Measurements from ENCODE around the gene EPB41L2. TPM values are rescaled to one million over a fixed set of nuclear protein-coding genes. Genes with fewer than 3 reads are reported as not detected.
A peak's percentile ranks its signal among the peaks of the same experiment; 100 is the strongest.

Gene EPB41L2
- total RNA-seq, 4 donors from 2014 or later: 45.3 to 102 (median 61.9) TPM

GRCh38 chr6:131007286-131007685 is 55.8 kb downstream of the EPB41L2 start:
- H3K27ac ChIP-seq: no peak overlapping the region
- H3K27me3 ChIP-seq: no peaks in the 10 kb centered on the region
- DNase-seq: no peak
- WGBS, 2 donors (ENCODE audit: low coverage in 1 of 2): 96 to 100% methylated on average over 5 of the region's 5 CpGs
- intact Hi-C loops (cut with DNase I; ENCODE audit: low total_unique reads): no loop called here
- H3K36me3 ChIP-seq: no peaks in the 10 kb centered on the region
- H3K9me3 ChIP-seq: peaks cover 7 to 13% of the 10 kb centered on the region in 2 donors
- H3K4me1 ChIP-seq: peaks cover 0 to 16% (median 3%) of the 10 kb centered on the region in 4 donors
- TF ChIP-seq POLR2A (IDR thresholded peaks at IDR 0.05) (no peak), POLR2AphosphoS5 (IDR thresholded peaks at IDR 0.05) (no peak), EP300 (IDR thresholded peaks at IDR 0.05; ENCODE audit: low read depth) (no peak)
- TF ChIP-seq, protein P1, sequence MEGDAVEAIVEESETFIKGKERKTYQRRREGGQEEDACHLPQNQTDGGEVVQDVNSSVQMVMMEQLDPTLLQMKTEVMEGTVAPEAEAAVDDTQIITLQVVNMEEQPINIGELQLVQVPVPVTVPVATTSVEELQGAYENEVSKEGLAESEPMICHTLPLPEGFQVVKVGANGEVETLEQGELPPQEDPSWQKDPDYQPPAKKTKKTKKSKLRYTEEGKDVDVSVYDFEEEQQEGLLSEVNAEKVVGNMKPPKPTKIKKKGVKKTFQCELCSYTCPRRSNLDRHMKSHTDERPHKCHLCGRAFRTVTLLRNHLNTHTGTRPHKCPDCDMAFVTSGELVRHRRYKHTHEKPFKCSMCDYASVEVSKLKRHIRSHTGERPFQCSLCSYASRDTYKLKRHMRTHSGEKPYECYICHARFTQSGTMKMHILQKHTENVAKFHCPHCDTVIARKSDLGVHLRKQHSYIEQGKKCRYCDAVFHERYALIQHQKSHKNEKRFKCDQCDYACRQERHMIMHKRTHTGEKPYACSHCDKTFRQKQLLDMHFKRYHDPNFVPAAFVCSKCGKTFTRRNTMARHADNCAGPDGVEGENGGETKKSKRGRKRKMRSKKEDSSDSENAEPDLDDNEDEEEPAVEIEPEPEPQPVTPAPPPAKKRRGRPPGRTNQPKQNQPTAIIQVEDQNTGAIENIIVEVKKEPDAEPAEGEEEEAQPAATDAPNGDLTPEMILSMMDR (IDR thresholded peaks at IDR 0.05): no peak
- in situ Hi-C loops (cut with MboI; ENCODE audit: low pct_ligation_motif_present in 1 of 4, low pct_unique_long_range_greater_than_20kb in 1 of 4, low sequenced_read_pairs in 3 of 4): no loop called here
- H3K4me3 ChIP-seq: no peak overlapping the region

- WGBS, 2 donors (ENCODE audit: low coverage in 1 of 2): 73 to 81% methylated on average over 3 of the region's 3 CpGs
- no peak overlapping the region for H3K27ac ChIP-seq
Observed at GRCh38 chr6:131005439-131006016, 57.5 kb downstream of the EPB41L2 start.

DNA sequence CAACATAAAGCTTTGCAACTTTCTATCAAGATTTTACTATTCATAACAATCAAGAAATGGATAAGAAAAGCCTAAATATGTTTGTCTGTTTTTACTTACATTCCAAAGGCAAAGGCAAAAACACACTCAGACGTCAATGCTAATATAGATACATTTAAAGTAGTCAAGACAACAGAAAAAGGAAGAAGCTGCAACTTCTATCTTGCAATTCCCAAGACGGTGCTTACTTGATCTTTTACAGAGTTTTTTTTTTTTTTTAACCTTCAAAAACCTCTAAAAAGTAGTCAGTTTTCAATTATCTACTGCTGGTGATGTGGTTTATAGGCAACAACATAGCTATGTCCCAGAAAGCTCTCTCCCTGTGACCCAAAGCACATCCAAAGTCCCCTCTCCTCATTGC is 58.1 kb downstream of the EPB41L2 start:
- Histone ChIP-seq H3K27ac (peak overlapping the region in 1 of 4 donors; percentile 29), H3K27me3 (no peaks in the 10 kb centered on the region), H3K9me3 (peaks cover 7 to 13% of the 10 kb centered on the region in 2 donors), H3K4me3 (no peak overlapping the region), H3K4me1 (peaks cover 7 to 25% (median 9%) of the 10 kb centered on the region in 4 donors), H3K36me3 (no peaks in the 10 kb centered on the region)
- no peak for TF ChIP-seq POLR2A (IDR thresholded peaks at IDR 0.05)
- no peak for TF ChIP-seq POLR2AphosphoS5 (IDR thresholded peaks at IDR 0.05)
- no peak for TF ChIP-seq EP300 (IDR thresholded peaks at IDR 0.05; ENCODE audit: low read depth)
- TF ChIP-seq, protein P1 (IDR thresholded peaks at IDR 0.05): no peak
- 69 to 78% methylated on average over 2 of the region's 2 CpGs for WGBS, 2 donors (ENCODE audit: low coverage in 1 of 2)
- no peak for DNase-seq
- intact Hi-C loops (cut with DNase I; ENCODE audit: low total_unique reads) (no loop called here), in situ Hi-C loops (cut with MboI; ENCODE audit: low pct_ligation_motif_present in 1 of 4, low pct_unique_long_range_greater_than_20kb in 1 of 4, low sequenced_read_pairs in 3 of 4) (no loop called here)

More at GRCh38 chr6:131005439-131006016, 57.5 kb downstream of the EPB41L2 start:
- no peaks in the 10 kb centered on the region for H3K36me3 ChIP-seq
- H3K4me3 ChIP-seq: no peak overlapping the region
- H3K27me3 ChIP-seq: no peaks in the 10 kb centered on the region
- no peak for TF ChIP-seq POLR2A (IDR thresholded peaks at IDR 0.05)
- TF ChIP-seq, protein P1 (IDR thresholded peaks at IDR 0.05): no peak
- no peak for TF ChIP-seq POLR2AphosphoS5 (IDR thresholded peaks at IDR 0.05)
- TF ChIP-seq EP300 (IDR thresholded peaks at IDR 0.05; ENCODE audit: low read depth): no peak
- in situ Hi-C loops (cut with MboI; ENCODE audit: low pct_ligation_motif_present in 1 of 4, low pct_unique_long_range_greater_than_20kb in 1 of 4, low sequenced_read_pairs in 3 of 4): no loop called here
- intact Hi-C loops (cut with DNase I; ENCODE audit: low total_unique reads): no loop called here
- H3K4me1 ChIP-seq: peaks cover 7 to 25% (median 9%) of the 10 kb centered on the region in 4 donors
- peaks cover 7 to 13% of the 10 kb centered on the region in 2 donors for H3K9me3 ChIP-seq
- DNase-seq: no peak

GRCh38 chr6:131004387-131004755 is 58.7 kb downstream of the EPB41L2 start:
- DNase-seq: no peak
- intact Hi-C loops (cut with DNase I; ENCODE audit: low total_unique reads): no loop called here
- Histone ChIP-seq H3K4me3 (no peak overlapping the region), H3K9me3 (peaks cover 7 to 13% of the 10 kb centered on the region in 2 donors), H3K27me3 (no peaks in the 10 kb centered on the region), H3K27ac (peak overlapping the region in 1 of 4 donors; percentile 29), H3K36me3 (no peaks in the 10 kb centered on the region), H3K4me1 (peaks cover 7 to 25% (median 9%) of the 10 kb centered on the region in 4 donors)
- no peak for TF ChIP-seq EP300 (IDR thresholded peaks at IDR 0.05; ENCODE audit: low read depth)
- TF ChIP-seq, protein P1 (IDR thresholded peaks at IDR 0.05): no peak
- no peak for TF ChIP-seq POLR2AphosphoS5 (IDR thresholded peaks at IDR 0.05)
- no peak for TF ChIP-seq POLR2A (IDR thresholded peaks at IDR 0.05)
- 91% methylated on average over 1 of the region's 1 CpG; no CpG with 5 or more reads in 1 of the 2 donors for WGBS, 2 donors (ENCODE audit: low coverage in 1 of 2)
- in situ Hi-C loops (cut with MboI; ENCODE audit: low pct_ligation_motif_present in 1 of 4, low pct_unique_long_range_greater_than_20kb in 1 of 4, low sequenced_read_pairs in 3 of 4): no loop called here
